DND-41 (cell line): ENCODE measurements around the gene RNF41.

Experiments used
- ATAC-seq: fragments of 200-7000 bp; cut with Tn5 transposase; 3 replicates; pipeline ENCODE4 v1.9.1; 2021; ENCODE audit warnings: low read depth; ENCODE audit not compliant: insufficient read depth
- DNase-seq: peaks from one replicate; pipeline ENCODE4 v3.0.0-alpha.2; 2020
- H2AFZ ChIP-seq: 2 replicates; pipeline ENCODE4 v1.6.0; 2012; ENCODE audit warnings: low read depth, low read length
- H3K27ac ChIP-seq: 2 replicates; pipeline ENCODE4 v1.5.1; 2012; ENCODE audit warnings: low read length, inconsistent platforms
- H3K27me3 ChIP-seq: fragments of 200-600 bp; sonication (generic); 2 replicates; pipeline ENCODE4 v1.6.0; 2012; ENCODE audit warnings: low read length, mild to moderate bottlenecking, inconsistent platforms; ENCODE audit not compliant: insufficient read depth, poor library complexity
- H3K36me3 ChIP-seq: 2 replicates; pipeline ENCODE4 v1.5.1; 2012; ENCODE audit warnings: low read length, inconsistent platforms; ENCODE audit not compliant: insufficient read depth
- H3K4me1 ChIP-seq: 2 replicates; pipeline ENCODE4 v1.5.1; 2012; ENCODE audit warnings: mild to moderate bottlenecking, low read length; ENCODE audit not compliant: insufficient read depth
- H3K4me2 ChIP-seq: 2 replicates; pipeline ENCODE4 v1.6.0; 2012; ENCODE audit warnings: mild to moderate bottlenecking, moderate library complexity, low read length, inconsistent platforms; ENCODE audit not compliant: insufficient read depth
- H3K4me3 ChIP-seq, 2 experiments: fragments of 200-600 bp in 1 of 2; shearing (Covaris generic) in 1 of 2; 2 replicates each; pipeline ENCODE4 v1.5.1; 2012 to 2016; ENCODE audit warnings: inconsistent platforms in 2 of 2, low read length in 2 of 2, mild to moderate bottlenecking in 2 of 2, low read depth in 1 of 2, moderate library complexity in 1 of 2
- H3K79me2 ChIP-seq: 2 replicates; pipeline ENCODE4 v1.6.0; 2012; ENCODE audit warnings: low read length, inconsistent platforms; ENCODE audit not compliant: insufficient read depth
- H3K9ac ChIP-seq: 2 replicates; pipeline ENCODE4 v1.6.0; 2012; ENCODE audit warnings: low read depth, mild to moderate bottlenecking, inconsistent platforms, low read length, moderate library complexity
- H3K9me3 ChIP-seq: 2 replicates; pipeline ENCODE4 v1.5.1; 2012; ENCODE audit warnings: low read length, moderate library complexity, mild to moderate bottlenecking, inconsistent platforms; ENCODE audit not compliant: insufficient read depth, severe bottlenecking
- H4K20me1 ChIP-seq: 2 replicates; pipeline ENCODE4 v1.6.0; 2012; ENCODE audit warnings: low read length; ENCODE audit not compliant: insufficient read depth
- EZH2 ChIP-seq: IDR thresholded peaks from 3 replicates; pipeline ENCODE4 v1.6.1; 2012; ENCODE audit warnings: borderline replicate concordance, low read depth, mild to moderate bottlenecking, moderate library complexity, low read length, inconsistent platforms; ENCODE audit not compliant: severe bottlenecking
- TF ChIP-seq, protein P1 (sequence below): IDR thresholded peaks from 2 replicates; pipeline ENCODE4 v1.5.1; 2012; ENCODE audit warnings: borderline replicate concordance, low read length, moderate library complexity, mild to moderate bottlenecking; ENCODE audit not compliant: poor library complexity, severe bottlenecking; ENCODE audit errors: extremely low read depth

Gene RNF41

DNA sequence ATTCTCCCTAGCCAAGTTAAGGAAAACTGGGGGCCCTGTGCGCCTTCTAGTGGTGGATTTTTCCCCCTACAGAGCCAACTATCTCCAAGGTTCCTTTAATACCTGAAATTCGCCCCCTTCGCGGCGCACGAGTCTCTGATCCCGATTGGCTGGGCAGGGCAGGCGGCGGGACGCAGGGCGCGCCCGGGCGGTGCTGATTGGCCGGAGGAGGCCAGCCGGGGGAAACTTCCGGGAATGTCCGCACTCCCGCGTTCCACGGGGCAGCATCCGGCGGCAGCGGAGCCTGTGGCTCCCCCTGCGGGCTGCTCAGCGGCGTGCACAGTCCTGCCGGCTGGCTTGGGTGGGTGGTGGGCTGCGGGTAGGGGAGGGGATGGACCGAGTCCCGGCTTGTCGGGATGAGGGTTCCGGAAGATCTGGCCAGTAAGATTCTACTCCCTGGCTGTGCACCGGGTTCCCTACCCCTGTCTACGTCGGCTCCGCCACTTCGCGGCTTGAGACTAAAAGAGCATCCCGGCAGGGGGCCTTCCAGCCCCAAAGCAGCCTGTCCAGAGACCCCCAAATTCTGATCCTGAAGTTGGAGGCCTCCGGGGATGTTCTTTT, 2.5 kb upstream of the RNF41 start, which contains the start of gene NABP2:
Gene NABP2 (plus strand): TSS at position 241 of the 600 bp plus-strand sequence. CDS start 515 bp downstream, outside the sequence.
- 0 out of 2 replicates have a peak, but pooled peaks cover 3% of the 10 kb centered on the region for H4K20me1 ChIP-seq
- peak; percentile 98 for DNase-seq
- ATAC-seq = peak; percentile 85
- H3K79me2 ChIP-seq = peaks cover 50% of the 10 kb centered on the region
- H3K9ac ChIP-seq = peak within 1 kb of the TSS; percentile 65
- H3K9me3 ChIP-seq = no peaks in the 10 kb centered on the region
- H3K27me3 ChIP-seq = no peaks in the 10 kb centered on the region
- TF ChIP-seq, protein P1, sequence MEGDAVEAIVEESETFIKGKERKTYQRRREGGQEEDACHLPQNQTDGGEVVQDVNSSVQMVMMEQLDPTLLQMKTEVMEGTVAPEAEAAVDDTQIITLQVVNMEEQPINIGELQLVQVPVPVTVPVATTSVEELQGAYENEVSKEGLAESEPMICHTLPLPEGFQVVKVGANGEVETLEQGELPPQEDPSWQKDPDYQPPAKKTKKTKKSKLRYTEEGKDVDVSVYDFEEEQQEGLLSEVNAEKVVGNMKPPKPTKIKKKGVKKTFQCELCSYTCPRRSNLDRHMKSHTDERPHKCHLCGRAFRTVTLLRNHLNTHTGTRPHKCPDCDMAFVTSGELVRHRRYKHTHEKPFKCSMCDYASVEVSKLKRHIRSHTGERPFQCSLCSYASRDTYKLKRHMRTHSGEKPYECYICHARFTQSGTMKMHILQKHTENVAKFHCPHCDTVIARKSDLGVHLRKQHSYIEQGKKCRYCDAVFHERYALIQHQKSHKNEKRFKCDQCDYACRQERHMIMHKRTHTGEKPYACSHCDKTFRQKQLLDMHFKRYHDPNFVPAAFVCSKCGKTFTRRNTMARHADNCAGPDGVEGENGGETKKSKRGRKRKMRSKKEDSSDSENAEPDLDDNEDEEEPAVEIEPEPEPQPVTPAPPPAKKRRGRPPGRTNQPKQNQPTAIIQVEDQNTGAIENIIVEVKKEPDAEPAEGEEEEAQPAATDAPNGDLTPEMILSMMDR = peak; percentile 80
- no peak for TF ChIP-seq EZH2
- H3K4me1 ChIP-seq = peaks cover 54% of the 10 kb centered on the region
- peak within 1 kb of the TSS; percentile 97 for H3K4me2 ChIP-seq
- H3K36me3 ChIP-seq = peaks cover 17% of the 10 kb centered on the region
- peak within 1 kb of the TSS; percentile 75 for H3K27ac ChIP-seq
- H2AFZ ChIP-seq = peak within 1 kb of the TSS; percentile 82
- H3K4me3 ChIP-seq = peak within 1 kb of the TSS; percentile 67; a peak in 3 of 4 replicates

DNA sequence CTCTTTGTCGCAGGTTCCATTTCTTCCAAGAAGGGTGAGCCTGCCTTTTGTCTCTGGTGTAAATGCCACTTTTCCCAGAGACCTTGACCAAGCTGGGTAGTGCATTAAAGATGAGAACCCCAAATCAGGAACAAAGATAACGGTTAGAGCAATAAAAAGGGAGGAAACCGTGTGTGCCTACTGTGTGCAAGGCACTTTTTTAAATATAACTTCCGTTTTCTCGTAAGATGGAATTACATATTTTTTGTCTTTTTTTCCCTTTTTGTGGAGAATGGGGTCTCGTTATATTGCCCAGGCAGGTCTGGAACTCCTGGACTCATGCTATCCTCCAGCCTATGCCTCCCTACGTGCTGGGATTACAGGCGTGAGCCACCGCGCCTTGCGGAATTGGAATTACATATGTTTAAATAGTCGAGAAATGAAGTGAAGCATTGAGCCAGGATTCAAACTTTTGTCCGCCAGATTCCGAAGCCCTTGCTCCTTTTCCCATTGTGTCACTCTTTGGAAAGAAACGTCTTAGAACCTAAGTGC, 1.9 kb upstream of the RNF41 start:
- H3K27ac ChIP-seq = peak overlapping the region; percentile 75
- TF ChIP-seq, protein P1 = no peak
- TF ChIP-seq EZH2 = no peak
- no peaks in the 10 kb centered on the region for H3K9me3 ChIP-seq
- peak overlapping the region; percentile 82 for H2AFZ ChIP-seq
- H3K9ac ChIP-seq = peak overlapping the region; percentile 65
- ATAC-seq (no peak; the same call in 2 of the 3 replicates), DNase-seq (no peak)
- H3K36me3 ChIP-seq = peaks cover 17% of the 10 kb centered on the region
- H4K20me1 ChIP-seq = 0 out of 2 replicates have a peak, but pooled peaks cover 3% of the 10 kb centered on the region
- peaks cover 52% of the 10 kb centered on the region for H3K79me2 ChIP-seq
- H3K4me1 ChIP-seq = peaks cover 54% of the 10 kb centered on the region
- H3K27me3 ChIP-seq = no peaks in the 10 kb centered on the region
- H3K4me3 ChIP-seq = peak overlapping the region; percentile 23 to 67; a peak in 3 of 4 replicates
- H3K4me2 ChIP-seq = peak overlapping the region; percentile 97

DNA sequence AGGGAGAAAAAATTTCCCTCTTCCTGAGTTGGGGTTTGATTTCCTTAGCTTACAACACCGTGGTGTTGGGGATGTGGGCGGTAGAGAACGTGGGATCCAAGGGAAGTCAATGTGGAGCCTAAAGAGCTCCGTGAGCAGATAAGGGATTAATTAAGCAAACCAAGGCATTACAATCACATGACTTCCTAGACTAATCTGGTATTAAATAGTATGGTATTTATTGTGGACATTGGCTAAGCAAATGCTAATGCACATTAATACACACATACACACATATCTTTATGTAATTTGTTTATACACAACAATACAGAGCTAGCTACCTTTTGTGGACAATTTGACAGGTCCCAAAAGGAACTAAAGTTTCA, 791 bp upstream of the RNF41 start:
- Histone ChIP-seq H3K4me1 (peaks cover 54% of the 10 kb centered on the region), H3K9me3 (no peaks in the 10 kb centered on the region), H3K4me2 (peak overlapping the region; percentile 97), H3K79me2 (peaks cover 56% of the 10 kb centered on the region), H3K36me3 (peaks cover 18% of the 10 kb centered on the region), H3K27me3 (no peaks in the 10 kb centered on the region), H3K9ac (peak overlapping the region; percentile 67), H3K4me3 (peak overlapping the region; percentile 72 to 78; a peak in 3 of 4 replicates), H2AFZ (peak overlapping the region; percentile 87), H3K27ac (peak overlapping the region; percentile 85), H4K20me1 (peaks cover 4% of the 10 kb centered on the region; the same call in 1 of the 2 replicates)
- no peak for ATAC-seq
- no peak for TF ChIP-seq EZH2
- TF ChIP-seq, protein P1 = no peak
- no peak for DNase-seq
